ENCODE results near the gene HSPBAP1.

Gene HSPBAP1

DNA sequence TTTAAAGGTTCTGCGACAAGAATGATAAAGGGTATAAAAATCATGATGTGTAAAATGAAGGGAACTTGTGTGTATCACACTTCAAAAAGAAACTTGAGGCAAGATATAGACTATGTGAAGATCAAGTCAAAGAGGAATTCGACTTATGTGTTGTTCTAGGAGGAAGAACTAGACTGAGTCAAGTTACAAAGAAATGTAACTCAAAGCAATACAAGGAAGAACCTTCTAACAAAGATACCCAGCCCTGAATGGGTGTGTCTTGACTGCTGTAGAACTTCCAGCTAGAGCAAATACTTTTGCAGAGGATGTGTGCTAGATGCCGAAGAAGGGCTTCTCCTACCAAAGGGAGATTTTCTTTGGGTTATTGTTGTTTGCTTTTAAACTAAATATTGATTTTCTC is 3.7 kb upstream of the HSPBAP1 start:
- no peak for DNase-seq (ENCODE audit: low read depth)
- no peak overlapping the region for H3K4me3 ChIP-seq (replicated peaks; ENCODE audit: low read depth, low read length)

DNA sequence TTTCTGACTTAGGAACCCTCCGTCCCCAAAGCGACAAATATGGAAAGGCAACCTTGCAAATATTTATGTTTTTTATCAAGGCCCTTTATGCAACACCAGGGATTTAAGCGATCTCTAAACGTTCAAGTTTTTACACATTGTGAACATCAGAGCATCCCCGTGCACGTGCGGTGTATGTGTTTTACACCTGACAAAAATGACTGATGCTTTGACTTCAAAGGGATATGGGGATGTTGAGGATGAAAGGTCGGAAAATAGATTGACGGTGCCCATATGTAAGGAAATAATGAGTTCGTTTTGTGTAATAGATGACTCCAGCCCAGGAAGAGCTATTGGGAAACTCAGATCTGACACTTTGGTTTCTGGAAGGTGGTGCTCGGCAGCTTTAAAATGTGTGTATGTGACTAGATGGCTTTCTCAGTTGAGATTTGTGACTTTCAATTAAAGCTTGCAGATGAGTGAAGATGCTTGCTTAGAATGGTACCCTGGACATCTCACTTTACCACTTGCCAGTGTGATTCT is 2.1 kb upstream of the HSPBAP1 start:
- peak overlapping the region; percentile 83 for H3K4me3 ChIP-seq (replicated peaks; ENCODE audit: low read depth, low read length)
- peak; percentile 10 for DNase-seq (ENCODE audit: low read depth)
- TF ChIP-seq, protein P1, sequence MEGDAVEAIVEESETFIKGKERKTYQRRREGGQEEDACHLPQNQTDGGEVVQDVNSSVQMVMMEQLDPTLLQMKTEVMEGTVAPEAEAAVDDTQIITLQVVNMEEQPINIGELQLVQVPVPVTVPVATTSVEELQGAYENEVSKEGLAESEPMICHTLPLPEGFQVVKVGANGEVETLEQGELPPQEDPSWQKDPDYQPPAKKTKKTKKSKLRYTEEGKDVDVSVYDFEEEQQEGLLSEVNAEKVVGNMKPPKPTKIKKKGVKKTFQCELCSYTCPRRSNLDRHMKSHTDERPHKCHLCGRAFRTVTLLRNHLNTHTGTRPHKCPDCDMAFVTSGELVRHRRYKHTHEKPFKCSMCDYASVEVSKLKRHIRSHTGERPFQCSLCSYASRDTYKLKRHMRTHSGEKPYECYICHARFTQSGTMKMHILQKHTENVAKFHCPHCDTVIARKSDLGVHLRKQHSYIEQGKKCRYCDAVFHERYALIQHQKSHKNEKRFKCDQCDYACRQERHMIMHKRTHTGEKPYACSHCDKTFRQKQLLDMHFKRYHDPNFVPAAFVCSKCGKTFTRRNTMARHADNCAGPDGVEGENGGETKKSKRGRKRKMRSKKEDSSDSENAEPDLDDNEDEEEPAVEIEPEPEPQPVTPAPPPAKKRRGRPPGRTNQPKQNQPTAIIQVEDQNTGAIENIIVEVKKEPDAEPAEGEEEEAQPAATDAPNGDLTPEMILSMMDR (IDR thresholded peaks at IDR 0.05; ENCODE audit: low read length, missing control alignments): no peak

More for the DNA sequence above, 3.7 kb upstream of the HSPBAP1 start:
- TF ChIP-seq, protein P1 (IDR thresholded peaks at IDR 0.05; ENCODE audit: low read length, missing control alignments): no peak

DNA sequence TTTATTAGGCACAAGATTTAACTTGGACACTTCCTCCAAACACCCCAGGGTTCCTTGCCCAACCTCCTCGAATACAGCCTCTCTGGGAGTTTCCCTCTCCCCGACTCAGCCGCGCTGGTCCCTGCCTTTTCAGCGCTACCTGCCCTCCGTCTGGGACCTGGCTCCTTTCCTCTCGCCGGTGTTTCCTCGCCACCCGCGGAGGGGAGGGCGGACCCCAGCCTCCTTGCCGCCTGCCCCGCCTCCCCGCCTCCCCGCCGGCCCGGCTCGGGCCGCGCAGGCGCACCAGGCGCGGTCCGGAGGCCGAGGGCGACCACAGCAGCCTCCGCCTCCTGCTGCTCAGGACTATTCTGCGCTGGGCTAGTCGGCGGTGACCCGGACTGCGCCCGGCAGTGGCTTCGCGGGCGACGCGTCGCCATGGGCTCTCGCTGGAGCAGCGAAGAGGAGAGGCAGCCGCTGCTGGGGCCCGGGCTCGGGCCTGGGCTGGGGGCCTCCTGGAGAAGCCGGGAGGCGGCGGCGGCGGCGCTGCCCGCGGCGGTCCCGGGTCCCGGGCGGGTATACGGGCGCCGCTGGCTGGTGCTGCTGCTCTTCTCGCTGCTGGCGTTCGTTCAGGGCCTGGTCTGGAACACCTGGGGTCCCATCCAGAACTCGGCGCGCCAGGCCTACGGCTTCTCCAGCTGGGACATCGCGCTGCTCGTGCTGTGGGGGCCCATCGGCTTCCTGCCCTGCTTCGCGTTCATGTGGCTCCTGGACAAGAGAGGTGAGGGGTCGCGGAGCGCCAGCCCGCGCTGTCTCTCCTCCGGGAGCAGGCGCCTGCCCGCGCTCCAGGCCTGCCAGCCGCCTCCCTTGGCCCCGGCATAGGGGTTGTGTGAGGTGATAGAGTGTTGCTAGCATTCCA is 1.4 kb upstream of the HSPBAP1 start, which contains the start of gene SLC49A4:
Gene SLC49A4, plus strand, starts transcription at position 291 of the 895 bp plus-strand sequence. Its CDS starts 124 bp downstream, at position 415.
- peak within 1 kb of the TSS; percentile 83 for H3K4me3 ChIP-seq (replicated peaks; ENCODE audit: low read depth, low read length)
- peak; percentile 73 for DNase-seq (ENCODE audit: low read depth)
- TF ChIP-seq, protein P1 (IDR thresholded peaks at IDR 0.05; ENCODE audit: low read length, missing control alignments): no peak

DNA sequence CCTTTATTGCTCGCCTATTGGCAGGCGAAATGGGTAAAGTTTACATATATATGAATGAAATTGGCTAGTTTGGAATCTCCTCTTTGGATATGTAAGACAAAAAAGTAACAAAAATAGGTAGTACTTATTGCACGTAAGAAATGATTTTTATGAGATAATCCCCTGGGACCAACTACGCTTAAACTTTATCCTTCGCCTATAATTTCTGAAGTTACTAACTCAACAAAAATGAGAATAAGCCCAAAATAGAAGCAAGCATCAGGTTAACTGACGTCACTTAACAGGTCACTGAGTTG is 800 bp upstream of the HSPBAP1 start:
- no peak for DNase-seq (ENCODE audit: low read depth)
- TF ChIP-seq, protein P1 (IDR thresholded peaks at IDR 0.05; ENCODE audit: low read length, missing control alignments): no peak
- peak overlapping the region; percentile 83 for H3K4me3 ChIP-seq (replicated peaks; ENCODE audit: low read depth, low read length)

DNA sequence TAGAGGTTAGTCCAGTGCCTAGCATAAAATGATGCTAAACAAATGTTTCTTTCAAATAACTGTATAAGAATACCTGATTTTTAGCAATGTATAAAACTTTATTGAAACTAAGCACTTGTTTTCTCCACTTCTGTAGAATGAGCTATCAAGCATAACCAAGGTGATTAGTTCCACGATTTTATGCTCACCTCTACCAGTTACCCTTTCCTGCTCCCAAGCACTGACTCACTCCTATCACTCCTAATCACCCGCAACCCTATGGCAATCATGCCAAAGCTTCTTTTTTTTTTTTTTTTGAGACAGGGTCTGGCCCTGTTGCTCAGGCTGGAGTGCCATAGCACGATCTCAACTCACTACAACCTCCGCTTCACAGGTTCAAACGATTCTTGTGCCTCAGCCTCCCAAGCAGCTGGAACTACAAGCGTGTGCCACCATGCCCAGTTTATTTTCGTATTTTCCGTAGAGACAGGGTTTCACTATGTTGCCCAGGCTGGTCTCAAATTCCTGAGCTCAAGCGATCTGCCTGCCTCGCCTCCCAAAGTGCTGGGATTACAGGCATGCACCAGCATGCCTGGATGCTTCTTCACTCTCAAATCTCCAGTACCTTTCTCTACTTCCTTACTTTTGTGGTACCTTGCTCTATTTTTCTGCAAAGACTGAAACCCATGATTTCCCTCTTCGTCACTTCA is 3.9 kb downstream of the HSPBAP1 start:
- no peak overlapping the region for H3K4me3 ChIP-seq (replicated peaks; ENCODE audit: low read depth, low read length)
- DNase-seq (ENCODE audit: low read depth): no peak
- TF ChIP-seq, protein P1 (IDR thresholded peaks at IDR 0.05; ENCODE audit: low read length, missing control alignments): no peak

DNA sequence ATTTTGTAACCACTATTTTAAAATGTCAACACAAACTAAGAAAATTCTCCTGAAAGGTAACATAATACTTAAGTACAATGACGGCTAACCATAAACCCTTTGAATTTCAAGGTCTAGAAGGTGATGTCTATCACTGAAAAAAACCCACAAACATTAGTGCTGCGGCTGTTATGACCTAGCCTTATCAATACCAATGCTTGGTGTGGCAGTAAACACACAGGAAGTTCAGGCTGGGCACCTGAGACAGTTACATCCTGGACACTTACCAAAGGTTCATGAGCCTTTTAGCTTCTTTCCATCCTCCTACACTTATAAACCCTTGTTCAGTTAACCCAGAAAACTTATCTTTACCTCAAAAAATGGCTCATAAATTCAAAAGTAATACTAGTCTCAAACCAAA is 5.8 kb downstream of the HSPBAP1 start:
- no peak overlapping the region for H3K4me3 ChIP-seq (replicated peaks; ENCODE audit: low read depth, low read length)
- TF ChIP-seq, protein P1 (IDR thresholded peaks at IDR 0.05; ENCODE audit: low read length, missing control alignments): no peak
- DNase-seq (ENCODE audit: low read depth): no peak

All from fibroblast of pulmonary artery (primary cell).